Measurements from ENCODE around the gene CNOT10. TPM values are rescaled to one million over a fixed set of nuclear protein-coding genes. Genes with fewer than 3 reads are reported as not detected.
A peak's percentile ranks its signal among the peaks of the same experiment; 100 is the strongest.
"Not testable (repeated sequence)": the region's sequence is repeated elsewhere in the genome, so short reads cannot be mapped to it uniquely, and the experiment has no call there.

The CNOT10 gene
- total RNA-seq, 1 donor from 2014 or later, result 82.9 TPM

DNA sequence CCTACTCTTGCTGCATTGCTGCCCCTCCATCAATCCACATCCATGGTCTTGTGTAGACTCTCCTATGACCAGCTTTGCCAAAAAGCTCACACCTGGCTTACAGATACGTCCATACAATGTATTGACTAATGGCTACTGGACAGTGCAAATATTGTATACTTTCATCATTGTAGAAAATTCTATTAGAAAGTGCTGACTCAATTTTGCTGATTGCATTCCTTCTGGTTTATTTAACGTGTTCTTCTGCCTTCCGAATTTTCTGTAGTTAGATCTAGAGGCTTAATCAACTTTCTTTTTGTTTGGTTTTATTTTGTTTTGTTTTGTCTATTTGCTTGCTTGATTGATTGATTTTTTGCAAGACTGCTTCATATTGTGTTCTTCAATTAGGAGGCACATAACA is 29.8 kb upstream of the CNOT10 start:
- Mint-ChIP-seq H3K9me3 (no peaks in the 10 kb centered on the region), H3K27ac (no peak overlapping the region), H3K4me1 (no peaks in the 10 kb centered on the region), H3K4me3 (no peak overlapping the region), H3K36me3 (no peaks in the 10 kb centered on the region), H3K27me3 (ENCODE audit: insufficient read depth, low read depth) (no peaks in the 10 kb centered on the region)
- no peaks in the 10 kb centered on the region for H3K27me3 ChIP-seq
- H3K4me3 ChIP-seq, result no peak overlapping the region
- H4K20me1 ChIP-seq (ENCODE audit: low read depth), result no peaks in the 10 kb centered on the region
- H3K79me2 ChIP-seq (ENCODE audit: low read depth), result no peaks in the 10 kb centered on the region
- no peak overlapping the region for H3K9ac ChIP-seq
- no peaks in the 10 kb centered on the region for H3K36me3 ChIP-seq
- DNase-seq (ENCODE audit: low spot score), result no peak
- no peaks in the 10 kb centered on the region for H3K4me1 ChIP-seq
- no peak overlapping the region for H2AFZ ChIP-seq (replicated peaks)
- H3K9me3 ChIP-seq (ENCODE audit: low read depth), result no peaks in the 10 kb centered on the region
- H3F3A ChIP-seq (ENCODE audit: low read depth), result no peaks in the 10 kb centered on the region
- no peak overlapping the region for H3K27ac ChIP-seq
- TF ChIP-seq EZH2 (IDR thresholded peaks at IDR 0.05) (no peak), EZH2phosphoT487 (IDR thresholded peaks at IDR 0.05) (no peak), CTCF (IDR thresholded peaks at IDR 0.05) (no peak)
- H3K4me2 ChIP-seq, result no peak overlapping the region

GRCh38 chr3:32660634-32661033 is 24.4 kb upstream of the CNOT10 start:
- H3K4me3 Mint-ChIP-seq, result no peak overlapping the region
- Histone ChIP-seq H3K9ac (no peak overlapping the region), H3K4me1 (no peaks in the 10 kb centered on the region), H3K4me3 (no peak overlapping the region), H3K79me2 (ENCODE audit: low read depth) (no peaks in the 10 kb centered on the region), H3K36me3 (no peaks in the 10 kb centered on the region), H3K4me2 (no peak overlapping the region), H3K27ac (no peak overlapping the region), H3F3A (ENCODE audit: low read depth) (no peaks in the 10 kb centered on the region), H3K9me3 (ENCODE audit: low read depth) (no peaks in the 10 kb centered on the region), H4K20me1 (ENCODE audit: low read depth) (no peaks in the 10 kb centered on the region), H2AFZ (replicated peaks) (no peak overlapping the region), H3K27me3 (no peaks in the 10 kb centered on the region)
- no peaks in the 10 kb centered on the region for H3K36me3 Mint-ChIP-seq
- no peaks in the 10 kb centered on the region for H3K4me1 Mint-ChIP-seq
- peaks cover 3% of the 10 kb centered on the region for H3K9me3 Mint-ChIP-seq
- no peak for TF ChIP-seq CTCF (IDR thresholded peaks at IDR 0.05)
- no peak for TF ChIP-seq EZH2 (IDR thresholded peaks at IDR 0.05)
- no peak for TF ChIP-seq EZH2phosphoT487 (IDR thresholded peaks at IDR 0.05)
- H3K27ac Mint-ChIP-seq, result no peak overlapping the region
- H3K27me3 Mint-ChIP-seq (ENCODE audit: insufficient read depth, low read depth), result no peaks in the 10 kb centered on the region
- DNase-seq (ENCODE audit: low spot score), result no peak

DNA sequence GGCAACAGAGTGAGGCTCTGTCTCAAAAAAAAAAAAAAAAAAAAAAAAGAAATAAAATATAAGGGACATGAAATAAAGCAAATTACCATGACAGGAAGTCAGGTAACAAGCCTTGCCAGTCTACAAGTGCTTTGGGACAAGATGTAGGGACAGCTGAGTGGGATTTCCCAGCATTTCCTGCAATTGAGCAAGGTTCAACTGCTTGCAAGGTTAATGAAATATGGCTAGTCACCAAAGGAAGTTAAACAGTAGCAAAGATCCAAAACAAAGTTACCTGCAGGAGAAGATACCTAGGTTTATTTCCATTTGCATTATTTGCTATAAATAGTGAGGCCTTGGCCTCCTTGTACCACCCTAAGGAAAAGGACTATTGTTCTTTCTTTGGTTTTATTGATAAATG is 22.3 kb upstream of the CNOT10 start:
- H3K27me3 Mint-ChIP-seq (ENCODE audit: insufficient read depth, low read depth), result no peaks in the 10 kb centered on the region
- Histone ChIP-seq H3K9ac (no peak overlapping the region), H3K27me3 (no peaks in the 10 kb centered on the region), H3K36me3 (no peaks in the 10 kb centered on the region), H3K4me3 (no peak overlapping the region), H3K4me1 (no peaks in the 10 kb centered on the region), H2AFZ (replicated peaks) (no peak overlapping the region), H3K9me3 (ENCODE audit: low read depth) (no peaks in the 10 kb centered on the region), H4K20me1 (ENCODE audit: low read depth) (no peaks in the 10 kb centered on the region), H3K79me2 (ENCODE audit: low read depth) (no peaks in the 10 kb centered on the region), H3K4me2 (no peak overlapping the region), H3F3A (ENCODE audit: low read depth) (no peaks in the 10 kb centered on the region), H3K27ac (no peak overlapping the region)
- H3K36me3 Mint-ChIP-seq, result no peaks in the 10 kb centered on the region
- TF ChIP-seq EZH2 (IDR thresholded peaks at IDR 0.05) (no peak), EZH2phosphoT487 (IDR thresholded peaks at IDR 0.05) (no peak), CTCF (IDR thresholded peaks at IDR 0.05) (no peak)
- H3K4me3 Mint-ChIP-seq, result no peak overlapping the region
- no peak overlapping the region for H3K27ac Mint-ChIP-seq
- DNase-seq (ENCODE audit: low spot score), result no peak
- peaks cover 3% of the 10 kb centered on the region for H3K9me3 Mint-ChIP-seq
- H3K4me1 Mint-ChIP-seq, result no peaks in the 10 kb centered on the region

DNA sequence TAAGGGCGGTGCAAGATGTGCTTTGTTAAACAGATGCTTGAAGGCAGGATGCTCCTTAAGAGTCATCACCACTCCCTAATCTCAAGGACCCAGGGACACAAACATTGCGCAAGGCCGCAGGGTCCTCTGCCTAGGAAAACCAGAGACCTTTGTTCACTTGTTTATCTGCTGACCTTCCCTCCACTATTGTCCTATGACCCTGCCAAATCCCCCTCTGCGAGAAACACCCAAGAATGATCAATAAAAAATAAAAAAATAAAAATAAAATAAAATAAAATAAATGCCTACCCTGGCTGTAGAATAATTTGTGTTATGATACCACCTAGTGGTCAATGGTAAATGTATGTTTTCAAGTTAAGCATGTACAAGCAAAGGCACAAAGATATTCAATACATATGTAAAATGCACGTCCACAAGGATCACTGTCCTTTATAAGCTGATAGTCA is 20.3 kb upstream of the CNOT10 start:
- H3K27ac Mint-ChIP-seq; H3K4me1 ChIP-seq; H3K9me3 ChIP-seq (ENCODE audit: low read depth); H3K36me3 Mint-ChIP-seq; H3K36me3 ChIP-seq; H3K4me1 Mint-ChIP-seq; H3K4me3 Mint-ChIP-seq; H2AFZ ChIP-seq (replicated peaks); H3F3A ChIP-seq (ENCODE audit: low read depth); H3K4me3 ChIP-seq; H3K27me3 Mint-ChIP-seq (ENCODE audit: insufficient read depth, low read depth); H3K9me3 Mint-ChIP-seq; H3K4me2 ChIP-seq; H3K27ac ChIP-seq; H3K27me3 ChIP-seq; H4K20me1 ChIP-seq (ENCODE audit: low read depth); H3K9ac ChIP-seq; H3K79me2 ChIP-seq (ENCODE audit: low read depth): not testable (repeated sequence)
- TF ChIP-seq CTCF (IDR thresholded peaks at IDR 0.05), result peak; percentile 58
- peak; percentile 31 for DNase-seq (ENCODE audit: low spot score)

Data from neural progenitor cell (in vitro differentiated cells).